ENCODE measurements around the gene GRK4. TPM values are rescaled to one million over a fixed set of nuclear protein-coding genes. Genes with fewer than 3 reads are reported as not detected.

The GRK4 gene
- total and polyA plus RNA-seq, 2 of the 4 experiments (the other 2 are of a cell fraction), result 1.6 to 2.2 TPM

DNA sequence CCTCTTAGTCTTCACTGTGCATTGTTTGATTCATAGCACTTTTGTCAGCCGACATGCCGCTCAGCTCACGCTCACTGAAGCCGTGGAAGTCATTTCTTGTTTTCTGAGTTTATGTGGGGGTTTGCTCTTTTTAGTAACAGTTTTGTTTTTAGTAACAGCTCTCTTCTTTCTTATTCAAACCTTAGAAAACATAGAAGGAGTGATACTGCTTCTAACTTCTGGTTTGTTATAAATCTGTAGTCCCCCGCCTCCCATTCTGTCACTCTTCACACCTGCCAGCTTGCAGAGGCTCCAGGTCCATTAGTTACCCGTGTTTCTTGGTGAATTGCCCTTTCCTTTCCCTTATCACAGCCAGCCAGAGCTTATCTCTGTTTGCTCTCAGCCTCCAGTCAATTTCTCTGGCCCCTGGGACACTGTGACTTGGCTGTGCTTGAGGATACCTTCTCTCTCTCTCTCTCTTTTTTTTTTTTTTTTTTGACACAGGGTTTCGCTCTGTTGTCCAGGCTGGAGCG, 50.5 kb downstream of the GRK4 start:
- Histone ChIP-seq H2AK9ac (replicated peaks; ENCODE audit: low read depth, low read length, poor library complexity) (no peak overlapping the region), H2BK20ac (ENCODE audit: low read depth, low read length) (no peak overlapping the region), H2BK5ac (ENCODE audit: low read depth, low read length, poor library complexity, severe bottlenecking) (no peak overlapping the region), H3K4me1 (ENCODE audit: control insufficient read depth, insufficient read depth, low read length) (peaks cover 4% of the 10 kb centered on the region), H3K27ac (ENCODE audit: insufficient read depth, low read length) (no peak overlapping the region), H4K91ac (ENCODE audit: insufficient read depth, low read depth, low read length) (no peak overlapping the region), H2BK120ac (ENCODE audit: low read depth, low read length) (no peak overlapping the region), H3K36me3 (ENCODE audit: control insufficient read depth, insufficient read depth, low read length) (no peaks in the 10 kb centered on the region), H3K56ac (ENCODE audit: extremely low read depth, insufficient read depth, low read length) (no peak overlapping the region), H3K79me1 (ENCODE audit: low read depth in 1 of 2, low read length in 2 of 2) (no peaks in the 10 kb centered on the region), H4K5ac (ENCODE audit: low read depth, low read length) (no peak overlapping the region), H3K4me2 (ENCODE audit: low read depth, low read length) (no peak overlapping the region), H3K9me3 (ENCODE audit: control insufficient read depth, insufficient read depth, low read length) (no peaks in the 10 kb centered on the region), H3K4me3 (ENCODE audit: insufficient read depth, low read depth, low read length) (no peak overlapping the region), H3K14ac (replicated peaks; ENCODE audit: low read depth, low read length) (no peak overlapping the region), H3K27me3 (ENCODE audit: control insufficient read depth, insufficient read depth, low read length) (peaks cover 3% of the 10 kb centered on the region; the same call in 1 of the 2 replicates), H3K9me1 (ENCODE audit: insufficient read depth, low read length) (peaks cover 6% of the 10 kb centered on the region; the same call in 1 of the 2 replicates), H3K23ac (ENCODE audit: low read depth, low read length) (no peak overlapping the region), H3K18ac (ENCODE audit: low read depth, low read length) (no peak overlapping the region), H4K8ac (ENCODE audit: low read depth in 2 of 2, low read length in 2 of 2) (no peak overlapping the region), H2AFZ (replicated peaks; ENCODE audit: low read length, poor library complexity) (no peak overlapping the region), H4K20me1 (ENCODE audit: insufficient read depth, low read length) (no peaks in the 10 kb centered on the region), H2AK5ac (ENCODE audit: low read depth, low read length) (no peak overlapping the region), H3K9ac (ENCODE audit: low read depth, low read length) (no peak overlapping the region), H3K4ac (ENCODE audit: low read depth, low read length) (no peak overlapping the region), H2BK15ac (ENCODE audit: low read depth, low read length) (no peak overlapping the region)
- CTCF ChIA-PET, result interaction anchor here (0.6 kb wide), 2 partner anchors 33 to 48 kb away, joined by 3 to 4 read pairs; no protein-coding TSS in a partner anchor
- in situ Hi-C loops (cut with MboI; ENCODE audit: low sequenced_read_pairs), result no loop called here
- intact Hi-C loops (cut with micrococcal nuclease), result no loop called here
- BruUV-seq (replicated peaks), result no TSS peak
- TF ChIP-seq MAFK (IDR thresholded peaks at IDR 0.05; ENCODE audit: low read depth, low read length) (no peak), SMC3 (IDR thresholded peaks at IDR 0.05; ENCODE audit: low read depth, low read length) (no peak), RCOR1 (IDR thresholded peaks at IDR 0.05; ENCODE audit: insufficient replicate concordance, low read length) (no peak), MXI1 (IDR thresholded peaks at IDR 0.05; ENCODE audit: borderline replicate concordance, low read depth, low read length) (no peak)
- no peak for DNase-seq
- ATAC-seq (ENCODE audit: low read depth), result no peak
- POLR2A ChIA-PET (ENCODE audit: unreplicated experiment), result no interaction called here
- dilution Hi-C loops (cut with HindIII; ENCODE audit: low sequenced_read_pairs, unreplicated experiment), result no loop called here
- 0% methylated on average over 1 of the region's 8 CpGs; no CpG with 5 or more reads in 1 of the 2 experiments for WGBS, 2 experiments (ENCODE audit: extremely low coverage in 2 of 2, insufficient read length in 1 of 2)
